Adrenal gland (tissue), 5 donors: ENCODE data around the gene AKR1C8.

Experiments used
- CTCF ChIP-seq, 6 experiments: fragments of 450-650 bp in 4 of 6; fragments of 200-600 bp in 2 of 6; sonication (generic) in 1 of 6; IDR thresholded peaks; 1 replicate in 5 of 6; 2 replicates in 1 of 6; pipeline versions ENCODE4 v1.5.1 to v1.8.0; 2016 to 2021; ENCODE audit warnings: antibody characterized with exemption in 6 of 6, mild to moderate bottlenecking in 2 of 6, moderate library complexity in 1 of 6
- POLR2A ChIP-seq, 2 donors: fragments of 450-650 bp; IDR thresholded peaks; one replicate each; pipeline ENCODE4 v1.6.1; 2017; ENCODE audit warnings: antibody characterized with exemption in 2 of 2, mild to moderate bottlenecking in 2 of 2, moderate library complexity in 1 of 2
- donor health status: DM: no; HTN: no; CAD: no.

GRCh38 chr10:5125315-5126044 is 59.5 kb downstream of the AKR1C8 start:
- no peak for TF ChIP-seq CTCF (IDR thresholded peaks at IDR 0.05)
- TF ChIP-seq POLR2A (IDR thresholded peaks at IDR 0.05), result no peak
